ENCODE measurements around the gene OR6B1. TPM values are rescaled to one million over a fixed set of nuclear protein-coding genes. Genes with fewer than 3 reads are reported as not detected.
"Not testable (repeated sequence)": the region's sequence is repeated elsewhere in the genome, so short reads cannot be mapped to it uniquely, and the experiment has no call there.

OR6B1 gene
- total and polyA plus RNA-seq, 2 experiments from 2014 or later = not detected

GRCh38 chr7:144037414-144038035 lies 37.4 kb downstream of the OR6B1 start:
- Histone ChIP-seq H3K4me1 (ENCODE audit: low read depth) (no peaks in the 10 kb centered on the region), H3K9me3 (ENCODE audit: low read depth) (no peaks in the 10 kb centered on the region), H3K4me3 (no peak overlapping the region), H3K27ac (no peak overlapping the region), H3K36me3 (no peaks in the 10 kb centered on the region), H3K27me3 (no peaks in the 10 kb centered on the region)
- DNase-seq (ENCODE audit: low read depth in 1 of 2, low spot score in 1 of 2) = no peak
- no peak for TF ChIP-seq CTCF (IDR thresholded peaks at IDR 0.05; ENCODE audit: low read depth, low read length)

DNA sequence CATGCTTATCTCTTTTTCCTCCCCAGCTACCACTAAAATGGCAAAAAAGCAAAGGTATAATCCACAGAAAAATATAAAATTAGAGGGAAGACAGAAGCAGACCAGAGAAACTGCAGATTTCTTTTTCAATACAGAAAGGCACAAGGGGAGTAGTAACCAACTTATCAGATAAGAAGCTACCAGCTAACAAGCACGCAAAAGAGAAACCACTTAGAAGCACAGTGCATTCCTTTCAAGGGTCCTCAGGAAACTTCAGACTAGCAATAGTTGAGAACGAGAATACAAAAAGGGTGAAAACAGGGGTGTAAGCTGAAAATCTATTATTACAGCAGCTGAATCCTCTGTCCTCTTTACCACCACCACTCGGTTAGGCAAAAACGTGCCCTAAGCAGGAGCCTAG lies 38.8 kb downstream of the OR6B1 start:
- Histone ChIP-seq H3K4me3 (no peak overlapping the region), H3K27ac (no peak overlapping the region), H3K27me3 (no peaks in the 10 kb centered on the region), H3K4me1 (ENCODE audit: low read depth) (no peaks in the 10 kb centered on the region), H3K36me3 (no peaks in the 10 kb centered on the region), H3K9me3 (ENCODE audit: low read depth) (no peaks in the 10 kb centered on the region)
- TF ChIP-seq CTCF (IDR thresholded peaks at IDR 0.05; ENCODE audit: low read depth, low read length) = no peak
- no peak for DNase-seq (ENCODE audit: low read depth in 1 of 2, low spot score in 1 of 2)

GRCh38 chr7:144048648-144049047 lies 48.5 kb downstream of the OR6B1 start, which contains the start of gene OR2A5:
TSS of gene OR2A5 (plus strand) at chr7:144048948. CDS start at chr7:144050402, 1,454 bp downstream.
- Histone ChIP-seq H3K27ac (no peak within 1 kb of the TSS), H3K36me3 (no peaks in the 10 kb centered on the region), H3K27me3 (no peaks in the 10 kb centered on the region), H3K4me1 (ENCODE audit: low read depth) (no peaks in the 10 kb centered on the region), H3K4me3 (no peak within 1 kb of the TSS), H3K9me3 (ENCODE audit: low read depth) (no peaks in the 10 kb centered on the region)
- DNase-seq (ENCODE audit: low read depth in 1 of 2, low spot score in 1 of 2) = no peak
- no peak for TF ChIP-seq CTCF (IDR thresholded peaks at IDR 0.05; ENCODE audit: low read depth, low read length)

- Histone ChIP-seq H3K27me3 (no peaks in the 10 kb centered on the region), H3K27ac (no peak overlapping the region), H3K4me1 (ENCODE audit: low read depth) (no peaks in the 10 kb centered on the region), H3K4me3 (no peak overlapping the region), H3K9me3 (ENCODE audit: low read depth) (no peaks in the 10 kb centered on the region), H3K36me3 (no peaks in the 10 kb centered on the region)
- TF ChIP-seq CTCF (IDR thresholded peaks at IDR 0.05; ENCODE audit: low read depth, low read length) = no peak
- DNase-seq (ENCODE audit: low read depth in 1 of 2, low spot score in 1 of 2) = no peak
Measured at GRCh38 chr7:144049491-144049890, 49.4 kb downstream of the OR6B1 start.

- H3K27me3 ChIP-seq = no peaks in the 10 kb centered on the region
- no peak overlapping the region for H3K27ac ChIP-seq
- H3K9me3 ChIP-seq (ENCODE audit: low read depth) = no peaks in the 10 kb centered on the region
- H3K4me1 ChIP-seq (ENCODE audit: low read depth) = no peaks in the 10 kb centered on the region
- DNase-seq (ENCODE audit: low read depth in 1 of 2, low spot score in 1 of 2) = no peak
- H3K36me3 ChIP-seq = no peaks in the 10 kb centered on the region
- no peak for TF ChIP-seq CTCF (IDR thresholded peaks at IDR 0.05; ENCODE audit: low read depth, low read length)
- H3K4me3 ChIP-seq = no peak overlapping the region
Measured at GRCh38 chr7:144050093-144050492, 50.0 kb downstream of the OR6B1 start.

GRCh38 chr7:144050884-144051283 lies 50.8 kb downstream of the OR6B1 start:
- not testable (repeated sequence) for H3K4me3 ChIP-seq; H3K36me3 ChIP-seq; H3K27ac ChIP-seq; H3K9me3 ChIP-seq (ENCODE audit: low read depth); H3K27me3 ChIP-seq; DNase-seq (ENCODE audit: low read depth in 1 of 2, low spot score in 1 of 2); H3K4me1 ChIP-seq (ENCODE audit: low read depth)

Measured in cardiac muscle cell (in vitro differentiated cells and primary cell).